ENCODE measurements around the gene ZC3HAV1L.

- no peak for TF ChIP-seq RAD21 (conservative IDR thresholded peaks at IDR 0.05 in 1 of 2, IDR thresholded peaks at IDR 0.05 in 1 of 2)
- TF ChIP-seq, protein P1, sequence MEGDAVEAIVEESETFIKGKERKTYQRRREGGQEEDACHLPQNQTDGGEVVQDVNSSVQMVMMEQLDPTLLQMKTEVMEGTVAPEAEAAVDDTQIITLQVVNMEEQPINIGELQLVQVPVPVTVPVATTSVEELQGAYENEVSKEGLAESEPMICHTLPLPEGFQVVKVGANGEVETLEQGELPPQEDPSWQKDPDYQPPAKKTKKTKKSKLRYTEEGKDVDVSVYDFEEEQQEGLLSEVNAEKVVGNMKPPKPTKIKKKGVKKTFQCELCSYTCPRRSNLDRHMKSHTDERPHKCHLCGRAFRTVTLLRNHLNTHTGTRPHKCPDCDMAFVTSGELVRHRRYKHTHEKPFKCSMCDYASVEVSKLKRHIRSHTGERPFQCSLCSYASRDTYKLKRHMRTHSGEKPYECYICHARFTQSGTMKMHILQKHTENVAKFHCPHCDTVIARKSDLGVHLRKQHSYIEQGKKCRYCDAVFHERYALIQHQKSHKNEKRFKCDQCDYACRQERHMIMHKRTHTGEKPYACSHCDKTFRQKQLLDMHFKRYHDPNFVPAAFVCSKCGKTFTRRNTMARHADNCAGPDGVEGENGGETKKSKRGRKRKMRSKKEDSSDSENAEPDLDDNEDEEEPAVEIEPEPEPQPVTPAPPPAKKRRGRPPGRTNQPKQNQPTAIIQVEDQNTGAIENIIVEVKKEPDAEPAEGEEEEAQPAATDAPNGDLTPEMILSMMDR (IDR thresholded peaks at IDR 0.05) = no peak
Measured at GRCh38 chr7:138999414-138999813, 36.4 kb downstream of the ZC3HAV1L start.
